HL-60 (cell line): ENCODE results near the gene PTPRT.

Experiments used
- DNase-seq, 2 experiments: peaks; one replicate each; pipeline ENCODE4 v3.0.0-alpha.2; 2010 to 2020; ENCODE audit warnings: low read depth in 1 of 2, low spot score in 1 of 2
- H3K27ac ChIP-seq: fragments of 250-450 bp; sonication (Bioruptor Pico); replicated peaks from 2 replicates; pipeline ENCODE4 v1.5.1; 2020; ENCODE audit warnings: mild to moderate bottlenecking, moderate library complexity
- H3K27me3 ChIP-seq: fragments of 250-450 bp; sonication (Bioruptor Pico); 2 replicates; pipeline ENCODE4 v1.5.1; 2021; ENCODE audit warnings: mild to moderate bottlenecking, moderate library complexity; ENCODE audit not compliant: insufficient read depth, poor library complexity, severe bottlenecking
- H3K4me3 ChIP-seq: replicated peaks from 2 replicates; pipeline ENCODE4 v1.5.1; 2011; ENCODE audit warnings: mild to moderate bottlenecking, control low read depth, low read length; ENCODE audit not compliant: insufficient read depth
- CTCF ChIP-seq: IDR thresholded peaks from one replicate; pipeline ENCODE4 v1.5.1; 2011; ENCODE audit warnings: low read length, control low read depth, inconsistent platforms; ENCODE audit not compliant: insufficient read depth
- GABPA ChIP-seq: IDR thresholded peaks from 2 replicates; pipeline ENCODE4 v1.6.1; 2012; ENCODE audit warnings: low read depth
- POLR2AphosphoS5 ChIP-seq: IDR thresholded peaks from 2 replicates; pipeline ENCODE4 v1.6.1; 2012; ENCODE audit warnings: low read depth
- SPI1 ChIP-seq: IDR thresholded peaks from 2 replicates; pipeline ENCODE4 v1.6.1; 2012; ENCODE audit warnings: low read depth, mild to moderate bottlenecking, borderline replicate concordance
- TF ChIP-seq, protein P1 (sequence below): IDR thresholded peaks from 2 replicates; pipeline ENCODE4 v1.6.1; 2012; ENCODE audit warnings: low read depth; ENCODE audit not compliant: insufficient replicate concordance

Gene PTPRT

GRCh38 chr20:42595625-42596024 is 594.1 kb downstream of the PTPRT start:
- no peak overlapping the region for H3K27ac ChIP-seq
- no peak overlapping the region for H3K4me3 ChIP-seq
- no peak for DNase-seq
- no peaks in the 10 kb centered on the region for H3K27me3 ChIP-seq
- TF ChIP-seq SPI1, result no peak
- TF ChIP-seq GABPA, result no peak
- no peak for TF ChIP-seq CTCF
- TF ChIP-seq, protein P1, sequence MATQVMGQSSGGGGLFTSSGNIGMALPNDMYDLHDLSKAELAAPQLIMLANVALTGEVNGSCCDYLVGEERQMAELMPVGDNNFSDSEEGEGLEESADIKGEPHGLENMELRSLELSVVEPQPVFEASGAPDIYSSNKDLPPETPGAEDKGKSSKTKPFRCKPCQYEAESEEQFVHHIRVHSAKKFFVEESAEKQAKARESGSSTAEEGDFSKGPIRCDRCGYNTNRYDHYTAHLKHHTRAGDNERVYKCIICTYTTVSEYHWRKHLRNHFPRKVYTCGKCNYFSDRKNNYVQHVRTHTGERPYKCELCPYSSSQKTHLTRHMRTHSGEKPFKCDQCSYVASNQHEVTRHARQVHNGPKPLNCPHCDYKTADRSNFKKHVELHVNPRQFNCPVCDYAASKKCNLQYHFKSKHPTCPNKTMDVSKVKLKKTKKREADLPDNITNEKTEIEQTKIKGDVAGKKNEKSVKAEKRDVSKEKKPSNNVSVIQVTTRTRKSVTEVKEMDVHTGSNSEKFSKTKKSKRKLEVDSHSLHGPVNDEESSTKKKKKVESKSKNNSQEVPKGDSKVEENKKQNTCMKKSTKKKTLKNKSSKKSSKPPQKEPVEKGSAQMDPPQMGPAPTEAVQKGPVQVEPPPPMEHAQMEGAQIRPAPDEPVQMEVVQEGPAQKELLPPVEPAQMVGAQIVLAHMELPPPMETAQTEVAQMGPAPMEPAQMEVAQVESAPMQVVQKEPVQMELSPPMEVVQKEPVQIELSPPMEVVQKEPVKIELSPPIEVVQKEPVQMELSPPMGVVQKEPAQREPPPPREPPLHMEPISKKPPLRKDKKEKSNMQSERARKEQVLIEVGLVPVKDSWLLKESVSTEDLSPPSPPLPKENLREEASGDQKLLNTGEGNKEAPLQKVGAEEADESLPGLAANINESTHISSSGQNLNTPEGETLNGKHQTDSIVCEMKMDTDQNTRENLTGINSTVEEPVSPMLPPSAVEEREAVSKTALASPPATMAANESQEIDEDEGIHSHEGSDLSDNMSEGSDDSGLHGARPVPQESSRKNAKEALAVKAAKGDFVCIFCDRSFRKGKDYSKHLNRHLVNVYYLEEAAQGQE, result no peak
- TF ChIP-seq POLR2AphosphoS5, result no peak

- TF ChIP-seq, protein P1, result no peak
- TF ChIP-seq POLR2AphosphoS5, result no peak
- TF ChIP-seq GABPA, result no peak
- no peak for TF ChIP-seq SPI1
- no peak for TF ChIP-seq CTCF
- no peak overlapping the region for H3K4me3 ChIP-seq
- H3K27me3 ChIP-seq, result no peaks in the 10 kb centered on the region
- H3K27ac ChIP-seq, result no peak overlapping the region
- DNase-seq, result no peak
Measured at GRCh38 chr20:42594659-42595058, 595.0 kb downstream of the PTPRT start.

DNA sequence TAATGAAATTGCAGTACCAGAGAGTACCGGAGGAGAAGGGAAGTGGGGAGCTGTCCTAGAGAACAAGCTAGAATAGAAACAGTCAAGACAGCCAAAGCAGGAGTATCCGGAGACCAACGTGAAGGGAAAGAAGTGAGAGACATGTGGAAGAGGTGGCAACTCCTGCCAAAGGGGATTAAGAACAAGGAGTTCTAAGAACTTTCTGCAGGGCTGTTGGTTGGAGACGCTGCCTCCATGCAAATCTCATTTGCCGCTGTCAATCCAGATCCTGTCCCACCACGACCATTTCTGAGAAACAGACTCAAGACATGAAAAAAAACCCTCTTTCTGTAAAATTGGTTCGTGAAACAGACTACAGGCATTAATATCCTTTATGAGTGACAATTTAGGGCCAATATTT is 595.7 kb downstream of the PTPRT start:
- DNase-seq, result no peak
- TF ChIP-seq, protein P1, result no peak
- TF ChIP-seq GABPA, result no peak
- TF ChIP-seq POLR2AphosphoS5, result no peak
- TF ChIP-seq SPI1, result no peak
- TF ChIP-seq CTCF, result no peak
- H3K27ac ChIP-seq, result no peak overlapping the region
- no peaks in the 10 kb centered on the region for H3K27me3 ChIP-seq
- H3K4me3 ChIP-seq, result no peak overlapping the region
